Body of pancreas (tissue), 4 donors: ENCODE data around the gene SLC30A4. TPM values are rescaled to one million over a fixed set of nuclear protein-coding genes. Genes with fewer than 3 reads are reported as not detected.

ENCODE experiments used
- ATAC-seq: fragments of 150-250 bp; one replicate; pipeline ENCODE4 v1.9.1; 2016
- DNase-seq, 4 donors: peaks; one replicate each; pipeline ENCODE4 v3.0.0-alpha.2; 2019
- H3K27ac ChIP-seq, 4 donors: fragments of 200-600 bp; sonication (generic); 1 replicate in 3 of 4; 2 replicates in 1 of 4; pipeline versions ENCODE4 v1.5.1 to v1.6.1; 2016 to 2019; ENCODE audit warnings: mild to moderate bottlenecking in 1 of 4, mixed read lengths in 1 of 4, moderate library complexity in 1 of 4
- H3K27me3 ChIP-seq, 2 donors: fragments of 200-600 bp; sonication (generic); one replicate each; pipeline ENCODE4 v1.6.0; 2016; ENCODE audit warnings: mild to moderate bottlenecking in 1 of 2
- H3K36me3 ChIP-seq, 2 donors: fragments of 200-600 bp; sonication (generic); replicated peaks in 1 of 2; 2 replicates each; pipeline ENCODE4 v1.5.1; 2016; ENCODE audit warnings: low read depth in 2 of 2; ENCODE audit not compliant: insufficient read depth in 1 of 2
- H3K4me1 ChIP-seq: fragments of 200-600 bp; sonication (generic); one replicate; pipeline ENCODE4 v1.6.0; 2016
- H3K4me3 ChIP-seq, 2 donors: fragments of 200-600 bp; sonication (generic); 1 replicate in 1 of 2; 2 replicates in 1 of 2; pipeline ENCODE4 v1.5.1; 2016 to 2019
- H3K9me3 ChIP-seq, 3 donors: fragments of 200-600 bp; sonication (generic); 1 replicate in 2 of 3; 2 replicates in 1 of 3; pipeline ENCODE4 v1.5.1; 2016
- POLR2A ChIP-seq, 3 donors: fragments of 450-650 bp; IDR thresholded peaks; one replicate each; pipeline ENCODE4 v1.6.1; 2016; ENCODE audit warnings: antibody characterized with exemption in 3 of 3, mild to moderate bottlenecking in 2 of 3
- WGBS, 2 donors: methylation state at CpG; one replicate each; pipeline ENCODE4 v1.1.5; 2017; 5-methylcytosine and 5-hydroxymethylcytosine counted together
- intact Hi-C: fragments of 100-400 bp; cut with DNase I; formaldehyde crosslinking; loops from one replicate; pipeline ENCODE4 v1.15.1; 2023
- total RNA-seq, 2 donors: library from RNA; depleted of rRNA; stranded (reverse); fragments of >200 nt; gene quantifications; one replicate each; pipeline ENCODE4 v1.1.0, GENCODE V29; 2016
- TF ChIP-seq, protein P1 (sequence below), 7 experiments: fragments of 450-650 bp in 4 of 7; fragments of 200-600 bp in 3 of 7; sonication (generic) in 3 of 7; IDR thresholded peaks; one replicate each; pipeline ENCODE4 v1.5.1; 2016 to 2019; ENCODE audit warnings: antibody characterized with exemption in 7 of 7

Gene SLC30A4
- total RNA-seq, 2 donors from 2014 or later, result 2.0 to 2.6 TPM

DNA sequence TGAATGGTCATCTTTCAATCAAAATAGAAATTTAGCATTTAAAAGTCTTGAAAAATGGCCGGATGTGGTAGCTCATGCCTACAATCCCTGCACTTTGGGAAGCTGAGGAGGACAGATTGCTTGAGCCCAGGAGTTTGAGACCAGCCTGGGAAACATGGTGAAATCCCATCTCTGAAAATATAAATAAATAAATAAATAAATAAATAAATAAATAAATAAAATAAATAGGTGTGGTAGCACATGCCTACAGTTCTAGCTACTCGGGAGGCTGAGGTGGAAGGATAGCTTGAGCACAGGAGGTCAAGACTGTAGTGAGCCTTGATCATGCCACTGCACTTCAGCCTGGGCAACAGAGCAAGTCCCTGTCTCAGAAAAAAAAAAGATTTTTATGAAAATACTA, 25.9 kb downstream of the SLC30A4 start:
- TF ChIP-seq, protein P1, sequence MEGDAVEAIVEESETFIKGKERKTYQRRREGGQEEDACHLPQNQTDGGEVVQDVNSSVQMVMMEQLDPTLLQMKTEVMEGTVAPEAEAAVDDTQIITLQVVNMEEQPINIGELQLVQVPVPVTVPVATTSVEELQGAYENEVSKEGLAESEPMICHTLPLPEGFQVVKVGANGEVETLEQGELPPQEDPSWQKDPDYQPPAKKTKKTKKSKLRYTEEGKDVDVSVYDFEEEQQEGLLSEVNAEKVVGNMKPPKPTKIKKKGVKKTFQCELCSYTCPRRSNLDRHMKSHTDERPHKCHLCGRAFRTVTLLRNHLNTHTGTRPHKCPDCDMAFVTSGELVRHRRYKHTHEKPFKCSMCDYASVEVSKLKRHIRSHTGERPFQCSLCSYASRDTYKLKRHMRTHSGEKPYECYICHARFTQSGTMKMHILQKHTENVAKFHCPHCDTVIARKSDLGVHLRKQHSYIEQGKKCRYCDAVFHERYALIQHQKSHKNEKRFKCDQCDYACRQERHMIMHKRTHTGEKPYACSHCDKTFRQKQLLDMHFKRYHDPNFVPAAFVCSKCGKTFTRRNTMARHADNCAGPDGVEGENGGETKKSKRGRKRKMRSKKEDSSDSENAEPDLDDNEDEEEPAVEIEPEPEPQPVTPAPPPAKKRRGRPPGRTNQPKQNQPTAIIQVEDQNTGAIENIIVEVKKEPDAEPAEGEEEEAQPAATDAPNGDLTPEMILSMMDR (IDR thresholded peaks at IDR 0.05), result no peak
- TF ChIP-seq POLR2A (IDR thresholded peaks at IDR 0.05), result no peak
- ATAC-seq (no peak), DNase-seq (no peak)
- Histone ChIP-seq H3K4me1 (no peaks in the 10 kb centered on the region), H3K36me3 (no peaks in the 10 kb centered on the region), H3K4me3 (no peak overlapping the region), H3K27me3 (no peaks in the 10 kb centered on the region), H3K27ac (no peak overlapping the region), H3K9me3 (no peaks in the 10 kb centered on the region)
- 89 to 96% methylated on average over 2 of the region's 2 CpGs for WGBS, 2 donors
- intact Hi-C loops, result no loop called here

DNA sequence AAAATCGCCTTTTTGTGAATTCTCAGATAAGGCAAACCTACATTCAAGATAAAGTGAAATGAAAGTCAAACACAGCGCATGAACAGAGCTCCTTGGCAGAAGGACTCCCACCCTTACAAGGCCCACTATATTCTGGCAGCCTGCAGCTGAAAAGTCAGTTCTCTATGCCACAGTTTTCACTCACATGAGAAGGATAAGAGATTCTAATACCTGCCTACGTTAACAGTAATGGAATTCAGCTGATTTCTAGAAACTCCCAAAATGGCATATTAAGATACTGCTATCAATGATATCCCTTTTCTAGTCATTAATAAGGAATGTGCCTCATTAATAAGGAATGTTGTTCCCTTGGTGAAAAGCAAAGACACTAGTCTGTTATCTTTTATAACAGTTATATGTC, 27.0 kb downstream of the SLC30A4 start:
- DNase-seq (no peak), ATAC-seq (no peak)
- intact Hi-C loops, result no loop called here
- TF ChIP-seq, protein P1 (IDR thresholded peaks at IDR 0.05), result no peak
- no peak for TF ChIP-seq POLR2A (IDR thresholded peaks at IDR 0.05)
- H3K4me3 ChIP-seq, result no peak overlapping the region
- no peaks in the 10 kb centered on the region for H3K36me3 ChIP-seq
- H3K27me3 ChIP-seq, result no peaks in the 10 kb centered on the region
- no peaks in the 10 kb centered on the region for H3K9me3 ChIP-seq
- H3K4me1 ChIP-seq, result no peaks in the 10 kb centered on the region
- WGBS, 2 donors, result 65 to 70% methylated on average over 3 of the region's 3 CpGs
- no peak overlapping the region for H3K27ac ChIP-seq

DNA sequence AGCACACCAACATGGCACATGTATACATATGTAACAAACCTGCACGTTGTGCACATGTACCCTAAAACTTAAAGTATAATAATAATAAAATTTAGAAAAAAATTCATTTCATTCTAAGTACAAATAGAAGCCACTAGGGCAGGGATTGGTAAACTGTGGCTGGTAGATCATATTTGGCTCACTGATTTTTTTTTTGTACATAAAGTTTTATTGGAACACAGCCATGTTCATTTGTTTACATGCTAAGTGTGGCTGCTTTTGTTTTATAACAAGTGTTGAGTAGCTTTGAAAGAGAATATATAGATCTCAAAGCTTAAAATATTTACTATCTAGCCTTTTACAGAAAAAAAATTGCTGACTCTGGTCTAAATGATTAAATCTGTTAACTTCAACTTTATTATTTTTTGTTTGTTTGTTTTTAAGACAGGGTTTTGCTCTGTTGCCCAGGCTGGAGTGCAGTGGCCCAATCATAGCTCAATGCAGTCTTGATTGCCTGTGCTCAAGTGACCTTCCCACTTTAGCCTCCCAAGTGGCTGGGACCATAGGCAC, 32.8 kb downstream of the SLC30A4 start:
- intact Hi-C loops, result no loop called here
- Histone ChIP-seq H3K4me1 (no peaks in the 10 kb centered on the region), H3K4me3 (no peak overlapping the region), H3K27ac (no peak overlapping the region), H3K9me3 (no peaks in the 10 kb centered on the region), H3K36me3 (peaks cover 0 to 2% of the 10 kb centered on the region in 2 donors), H3K27me3 (no peaks in the 10 kb centered on the region)
- no peak for TF ChIP-seq POLR2A (IDR thresholded peaks at IDR 0.05)
- TF ChIP-seq, protein P1 (IDR thresholded peaks at IDR 0.05), result no peak
- ATAC-seq (no peak), DNase-seq (no peak)
- 89 to 94% methylated on average over 1 of the region's 1 CpG for WGBS, 2 donors

DNA sequence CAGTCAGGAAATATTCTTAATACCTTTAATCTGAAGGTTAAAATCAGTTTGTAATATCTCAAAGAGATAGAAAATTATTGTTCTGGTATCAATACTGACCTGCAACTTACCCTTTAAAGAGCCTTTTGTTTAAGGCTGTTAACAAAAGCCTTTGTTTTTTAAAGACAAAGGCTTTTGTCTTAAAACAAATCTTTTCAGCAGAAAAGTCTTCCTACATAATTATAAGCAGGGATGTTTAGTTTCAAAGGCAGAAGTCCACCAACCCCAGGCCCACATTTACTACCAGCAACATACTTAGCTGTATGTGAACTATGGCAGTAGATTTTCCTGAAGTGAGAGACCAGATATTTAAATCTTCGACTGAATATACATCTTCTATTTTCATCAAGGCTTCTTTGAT, 36.2 kb downstream of the SLC30A4 start:
- intact Hi-C loops, result no loop called here
- DNase-seq (no peak), ATAC-seq (no peak)
- H3K4me3 ChIP-seq, result no peak overlapping the region
- peaks cover 0 to 2% of the 10 kb centered on the region in 2 donors for H3K36me3 ChIP-seq
- no peaks in the 10 kb centered on the region for H3K9me3 ChIP-seq
- no peaks in the 10 kb centered on the region for H3K4me1 ChIP-seq
- TF ChIP-seq POLR2A (IDR thresholded peaks at IDR 0.05), result no peak
- TF ChIP-seq, protein P1 (IDR thresholded peaks at IDR 0.05), result no peak
- H3K27me3 ChIP-seq, result no peaks in the 10 kb centered on the region
- WGBS, 2 donors, result 71 to 80% methylated on average over 1 of the region's 1 CpG
- H3K27ac ChIP-seq, result no peak overlapping the region

DNA sequence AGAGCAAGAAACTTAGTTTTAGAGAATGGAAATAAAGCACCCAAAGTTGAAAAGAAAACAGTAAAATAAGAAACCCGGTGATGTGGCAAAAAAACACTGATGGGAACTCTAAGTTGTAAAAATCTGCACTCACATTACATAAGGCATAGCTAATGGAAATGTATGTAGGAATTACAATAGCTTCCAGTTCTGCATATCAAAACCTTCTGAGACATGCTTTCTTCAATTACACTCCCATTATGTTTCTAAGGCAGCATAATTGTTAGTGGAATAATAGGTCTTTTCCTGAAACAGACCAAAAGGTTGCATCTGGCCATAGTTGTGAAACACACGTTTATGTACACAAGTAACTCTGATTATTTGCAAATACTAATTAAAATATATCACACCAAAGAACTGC, 41.4 kb downstream of the SLC30A4 start:
- H3K36me3 ChIP-seq, result no peaks in the 10 kb centered on the region
- TF ChIP-seq, protein P1 (IDR thresholded peaks at IDR 0.05), result no peak
- no peak for TF ChIP-seq POLR2A (IDR thresholded peaks at IDR 0.05)
- no peak overlapping the region for H3K4me3 ChIP-seq
- H3K4me1 ChIP-seq, result no peaks in the 10 kb centered on the region
- DNase-seq (no peak), ATAC-seq (no peak)
- no peak overlapping the region for H3K27ac ChIP-seq
- no peaks in the 10 kb centered on the region for H3K9me3 ChIP-seq
- intact Hi-C loops, result no loop called here
- 70 to 93% methylated on average over 2 of the region's 2 CpGs for WGBS, 2 donors
- H3K27me3 ChIP-seq, result no peaks in the 10 kb centered on the region
